HG02798 (cell line): ENCODE measurements around the gene ANAPC2.

Experiments
- ATAC-seq: cut with Tn5 transposase; IDR thresholded peaks from one replicate; pipeline ENCODE4 v1.9.1; 2021; ENCODE audit warnings: mild to moderate bottlenecking; ENCODE audit not compliant: unreplicated experiment, poor library complexity

ANAPC2 gene

GRCh38 chr9:137194388-137194787 is 6.0 kb upstream of the ANAPC2 start:
- ATAC-seq = no peak

GRCh38 chr9:137193771-137194170 is 5.4 kb upstream of the ANAPC2 start:
- no peak for ATAC-seq

- ATAC-seq = no peak
Observed at GRCh38 chr9:137192859-137193258, 4.5 kb upstream of the ANAPC2 start.

GRCh38 chr9:137192448-137192780 is 4.1 kb upstream of the ANAPC2 start:
- no peak for ATAC-seq

GRCh38 chr9:137191691-137192447 is 3.5 kb upstream of the ANAPC2 start:
- ATAC-seq = no peak

- ATAC-seq = no peak
Observed at GRCh38 chr9:137191245-137191644, 2.9 kb upstream of the ANAPC2 start.

- ATAC-seq = no peak
Observed at GRCh38 chr9:137190315-137190856, 2.0 kb upstream of the ANAPC2 start.

GRCh38 chr9:137189297-137190295 is 1.2 kb upstream of the ANAPC2 start:
- no peak for ATAC-seq

- no peak for ATAC-seq
Observed at GRCh38 chr9:137188086-137188489, 272 bp downstream of the ANAPC2 start.

GRCh38 chr9:137187386-137187785 is 974 bp downstream of the ANAPC2 start:
- ATAC-seq = no peak

GRCh38 chr9:137186385-137186784 is 2.0 kb downstream of the ANAPC2 start:
- no peak for ATAC-seq

GRCh38 chr9:137185921-137186320 is 2.4 kb downstream of the ANAPC2 start:
- ATAC-seq = no peak

- no peak for ATAC-seq
Observed at GRCh38 chr9:137184881-137185660, 3.3 kb downstream of the ANAPC2 start.

GRCh38 chr9:137183980-137184595 is 4.3 kb downstream of the ANAPC2 start:
- no peak for ATAC-seq

GRCh38 chr9:137182836-137183235 is 5.5 kb downstream of the ANAPC2 start:
- ATAC-seq = no peak

GRCh38 chr9:137181680-137182079 is 6.7 kb downstream of the ANAPC2 start:
- ATAC-seq = no peak

- ATAC-seq = no peak
Observed at GRCh38 chr9:137180491-137180890, 7.9 kb downstream of the ANAPC2 start.

- ATAC-seq = no peak
Observed at GRCh38 chr9:137179761-137180160, 8.6 kb downstream of the ANAPC2 start.

GRCh38 chr9:137178939-137179630 is 9.3 kb downstream of the ANAPC2 start:
- ATAC-seq = no peak
